Activated naive CD4-positive, alpha-beta T cell treated with anti-CD3 and anti-CD28 coated beads, Interleukin-2, amount 10 ng/mL, durations not matched to agents 7 days and 5 days (primary cell): ENCODE measurements around the gene PARD3B.

ENCODE experiments used
- CTCF ChIA-PET: fragments of 350-600 bp; sonication (Branson Sonifier 250); formaldehyde crosslinking; loops from one replicate; lab custom pipeline; 2021; ENCODE audit warnings: antibody characterized with exemption; lab: Charles Lee
- DNase-seq: peaks from one replicate; pipeline ENCODE4 v3.0.0-alpha.2; 2020
- H3K27ac Mint-ChIP-seq: one replicate; pipeline ENCODE4 v1.8.0; 2021; ENCODE audit warnings: mild to moderate bottlenecking, moderate library complexity, mixed read lengths
- H3K27me3 Mint-ChIP-seq: one replicate; pipeline ENCODE4 v1.8.0; 2021; ENCODE audit warnings: mild to moderate bottlenecking, mixed read lengths
- H3K36me3 Mint-ChIP-seq: one replicate; pipeline ENCODE4 v1.8.0; 2021; ENCODE audit warnings: mixed read lengths
- H3K4me1 Mint-ChIP-seq: one replicate; pipeline ENCODE4 v1.8.0; 2021; ENCODE audit warnings: mixed read lengths
- H3K4me3 Mint-ChIP-seq: one replicate; pipeline ENCODE4 v1.8.0; 2021; ENCODE audit warnings: mild to moderate bottlenecking, moderate library complexity, mixed read lengths
- H3K9me3 Mint-ChIP-seq: one replicate; pipeline ENCODE4 v1.8.0; 2021; ENCODE audit warnings: mixed read lengths

PARD3B gene

GRCh38 chr2:205403244-205403825, 858.1 kb downstream of the PARD3B start:
- CTCF ChIA-PET, result interaction anchor here (1.3 kb wide), 1 partner anchor 17 kb away, joined by 3 read pairs; no protein-coding TSS in a partner anchor
- no peak overlapping the region for H3K27ac Mint-ChIP-seq
- no peaks in the 10 kb centered on the region for H3K9me3 Mint-ChIP-seq
- no peak for DNase-seq
- no peak overlapping the region for H3K4me3 Mint-ChIP-seq
- no peaks in the 10 kb centered on the region for H3K27me3 Mint-ChIP-seq
- H3K4me1 Mint-ChIP-seq, result no peaks in the 10 kb centered on the region
- H3K36me3 Mint-ChIP-seq, result no peaks in the 10 kb centered on the region

- H3K36me3 Mint-ChIP-seq, result no peaks in the 10 kb centered on the region
- no peak overlapping the region for H3K4me3 Mint-ChIP-seq
- no peak for DNase-seq
- no peaks in the 10 kb centered on the region for H3K27me3 Mint-ChIP-seq
- no peaks in the 10 kb centered on the region for H3K4me1 Mint-ChIP-seq
- H3K27ac Mint-ChIP-seq, result no peak overlapping the region
- H3K9me3 Mint-ChIP-seq, result no peaks in the 10 kb centered on the region
- CTCF ChIA-PET, result no interaction called here
These were observed 859.9 kb downstream of the PARD3B start for GRCh38 chr2:205405194-205405593.

- H3K36me3 Mint-ChIP-seq, result no peaks in the 10 kb centered on the region
- H3K9me3 Mint-ChIP-seq, result no peaks in the 10 kb centered on the region
- H3K4me3 Mint-ChIP-seq, result no peak overlapping the region
- CTCF ChIA-PET, result no interaction called here
- no peaks in the 10 kb centered on the region for H3K4me1 Mint-ChIP-seq
- no peaks in the 10 kb centered on the region for H3K27me3 Mint-ChIP-seq
- no peak overlapping the region for H3K27ac Mint-ChIP-seq
- DNase-seq, result no peak
These were observed 860.5 kb downstream of the PARD3B start for GRCh38 chr2:205405752-205406151.

DNA sequence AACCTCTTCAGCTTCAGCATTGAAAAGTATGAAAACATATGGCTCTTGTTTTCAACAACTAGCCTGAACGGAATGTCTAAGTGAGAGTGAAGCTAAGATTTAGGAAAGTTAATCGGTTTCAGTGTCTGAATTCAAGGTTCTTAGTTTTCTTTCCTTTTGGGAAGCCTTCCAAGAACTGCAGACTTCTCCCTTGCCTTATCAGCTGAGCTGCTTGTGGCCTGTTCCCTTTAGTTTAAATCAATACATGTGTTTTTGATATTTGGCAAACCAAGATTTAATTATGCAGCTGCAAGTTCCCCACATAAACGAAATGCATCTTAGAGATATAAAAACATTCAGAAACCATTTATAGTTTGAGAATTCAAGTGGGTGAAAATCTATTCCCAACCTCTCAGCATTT, 862.7 kb downstream of the PARD3B start:
- H3K27ac Mint-ChIP-seq, result no peak overlapping the region
- CTCF ChIA-PET, result no interaction called here
- H3K27me3 Mint-ChIP-seq, result no peaks in the 10 kb centered on the region
- no peaks in the 10 kb centered on the region for H3K9me3 Mint-ChIP-seq
- no peaks in the 10 kb centered on the region for H3K4me1 Mint-ChIP-seq
- no peaks in the 10 kb centered on the region for H3K36me3 Mint-ChIP-seq
- no peak for DNase-seq
- H3K4me3 Mint-ChIP-seq, result no peak overlapping the region

DNA sequence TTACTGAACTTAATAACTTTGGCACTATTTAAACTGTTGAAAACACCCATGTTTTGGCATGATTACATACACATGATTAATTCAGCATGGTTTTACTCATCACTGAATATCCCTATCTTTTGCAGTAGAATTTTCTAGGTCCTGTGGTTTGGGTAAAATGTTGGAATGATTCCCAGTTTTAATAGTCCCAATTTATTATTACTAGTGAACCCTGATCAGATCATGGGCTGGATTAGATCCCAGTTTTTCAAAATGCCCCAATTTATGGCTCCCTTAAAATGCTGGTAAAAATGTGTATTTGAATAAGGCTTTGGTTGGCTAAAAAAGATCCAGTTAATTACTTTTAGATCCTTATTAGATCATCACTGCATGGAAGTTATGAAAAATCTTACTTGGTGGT, 863.4 kb downstream of the PARD3B start:
- H3K27ac Mint-ChIP-seq, result no peak overlapping the region
- no peaks in the 10 kb centered on the region for H3K9me3 Mint-ChIP-seq
- no peak overlapping the region for H3K4me3 Mint-ChIP-seq
- H3K4me1 Mint-ChIP-seq, result no peaks in the 10 kb centered on the region
- DNase-seq, result no peak
- H3K27me3 Mint-ChIP-seq, result no peaks in the 10 kb centered on the region
- H3K36me3 Mint-ChIP-seq, result no peaks in the 10 kb centered on the region
- CTCF ChIA-PET, result no interaction called here

- Mint-ChIP-seq H3K4me1 (no peaks in the 10 kb centered on the region), H3K27ac (no peak overlapping the region), H3K4me3 (no peak overlapping the region), H3K9me3 (no peaks in the 10 kb centered on the region), H3K36me3 (no peaks in the 10 kb centered on the region), H3K27me3 (no peaks in the 10 kb centered on the region)
- no peak for DNase-seq
- CTCF ChIA-PET, result no interaction called here
These were observed 864.1 kb downstream of the PARD3B start for GRCh38 chr2:205409411-205409810.

DNA sequence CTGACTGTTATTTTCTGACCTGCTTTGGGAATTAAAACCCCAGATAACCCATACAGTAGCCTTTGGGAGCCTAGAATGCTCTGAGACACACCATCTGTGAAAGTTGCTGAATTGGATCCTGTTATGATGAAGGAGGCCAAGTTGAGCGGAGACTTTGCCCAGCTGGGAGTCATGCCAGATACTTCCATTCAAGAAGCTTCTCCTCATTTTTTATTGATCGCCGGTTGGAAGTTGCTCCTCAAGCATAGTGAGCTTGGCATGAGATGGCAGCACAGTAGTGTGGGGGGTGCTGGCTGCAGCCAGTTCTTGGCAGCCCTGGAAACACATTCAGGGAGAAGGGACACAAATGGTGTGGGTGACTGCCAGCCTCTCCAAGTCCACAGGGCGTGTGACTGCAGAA, 866.3 kb downstream of the PARD3B start:
- Mint-ChIP-seq H3K27ac (no peak overlapping the region), H3K9me3 (no peaks in the 10 kb centered on the region), H3K36me3 (no peaks in the 10 kb centered on the region), H3K27me3 (no peaks in the 10 kb centered on the region), H3K4me1 (no peaks in the 10 kb centered on the region), H3K4me3 (no peak overlapping the region)
- DNase-seq, result no peak
- CTCF ChIA-PET, result no interaction called here

DNA sequence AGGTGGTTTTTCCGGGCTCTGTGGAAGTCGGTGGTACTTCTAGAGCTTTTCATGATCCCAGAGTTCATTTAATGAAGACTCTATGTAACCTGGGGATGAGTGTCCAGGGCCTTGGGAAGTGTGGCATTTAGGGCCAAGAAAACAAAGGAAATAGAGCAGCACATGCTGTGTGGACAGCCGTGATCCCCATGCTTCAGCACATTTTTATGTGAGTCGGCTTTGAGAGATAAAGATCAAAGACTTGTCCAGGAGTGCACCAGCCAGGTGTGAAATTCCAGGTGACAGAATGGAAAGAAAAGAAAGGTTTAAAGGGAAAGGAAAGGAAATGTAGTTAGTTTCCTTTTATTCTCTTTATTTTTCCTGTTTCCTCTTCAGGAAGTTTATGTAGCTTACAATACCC, 879.1 kb downstream of the PARD3B start:
- Mint-ChIP-seq H3K4me1 (no peaks in the 10 kb centered on the region), H3K27me3 (no peaks in the 10 kb centered on the region), H3K27ac (no peak overlapping the region), H3K9me3 (peaks cover 2% of the 10 kb centered on the region), H3K36me3 (no peaks in the 10 kb centered on the region), H3K4me3 (no peak overlapping the region)
- no peak for DNase-seq
- CTCF ChIA-PET, result no interaction called here

DNA sequence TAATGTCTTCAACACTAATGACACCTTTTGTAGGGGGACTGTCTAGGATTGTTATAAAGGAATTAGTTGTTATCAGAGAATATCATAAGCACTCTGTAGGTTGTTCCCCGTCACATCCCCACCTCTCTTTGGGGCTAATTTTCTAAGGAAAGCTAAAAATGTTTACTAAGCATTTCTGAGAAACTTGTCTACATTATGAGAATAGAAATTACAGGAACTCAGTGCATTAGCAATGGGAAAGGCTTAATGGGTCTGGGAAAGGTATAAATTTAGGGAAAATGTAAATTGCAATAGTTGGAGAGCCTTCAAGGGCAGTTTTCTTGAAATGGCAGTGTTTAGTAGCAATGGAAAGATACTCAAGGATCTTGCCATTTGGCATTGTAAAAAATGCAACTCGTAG, 879.8 kb downstream of the PARD3B start:
- Mint-ChIP-seq H3K4me1 (no peaks in the 10 kb centered on the region), H3K36me3 (no peaks in the 10 kb centered on the region), H3K4me3 (no peak overlapping the region), H3K27ac (no peak overlapping the region), H3K9me3 (peaks cover 2% of the 10 kb centered on the region), H3K27me3 (no peaks in the 10 kb centered on the region)
- no peak for DNase-seq
- CTCF ChIA-PET, result no interaction called here

- Mint-ChIP-seq H3K27ac (no peak overlapping the region), H3K36me3 (no peaks in the 10 kb centered on the region), H3K4me1 (no peaks in the 10 kb centered on the region), H3K27me3 (no peaks in the 10 kb centered on the region), H3K9me3 (no peaks in the 10 kb centered on the region), H3K4me3 (no peak overlapping the region)
- CTCF ChIA-PET, result no interaction called here
- no peak for DNase-seq
These were observed 881.8 kb downstream of the PARD3B start for GRCh38 chr2:205427112-205427511.

DNA sequence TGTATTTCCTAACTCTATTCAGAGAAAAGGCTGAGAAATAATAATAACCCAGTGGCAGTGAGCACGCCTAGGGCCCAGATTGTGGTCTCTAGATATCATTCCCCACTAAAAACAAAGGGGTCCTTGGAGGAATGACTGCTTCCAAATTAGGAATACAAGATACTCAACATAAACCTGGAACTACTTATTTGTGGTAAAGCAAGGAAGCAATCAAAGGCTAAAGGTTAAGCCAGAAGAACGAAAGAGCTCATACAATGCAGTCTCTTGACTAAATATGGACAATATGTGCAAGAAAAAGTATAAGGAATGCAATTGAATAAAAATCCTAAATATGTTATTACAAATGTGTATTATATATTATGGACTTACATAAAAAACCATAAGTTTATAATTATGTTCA, 883.5 kb downstream of the PARD3B start:
- Mint-ChIP-seq H3K9me3 (no peaks in the 10 kb centered on the region), H3K36me3 (no peaks in the 10 kb centered on the region), H3K4me3 (no peak overlapping the region), H3K27me3 (no peaks in the 10 kb centered on the region), H3K4me1 (no peaks in the 10 kb centered on the region), H3K27ac (no peak overlapping the region)
- CTCF ChIA-PET, result no interaction called here
- DNase-seq, result no peak

DNA sequence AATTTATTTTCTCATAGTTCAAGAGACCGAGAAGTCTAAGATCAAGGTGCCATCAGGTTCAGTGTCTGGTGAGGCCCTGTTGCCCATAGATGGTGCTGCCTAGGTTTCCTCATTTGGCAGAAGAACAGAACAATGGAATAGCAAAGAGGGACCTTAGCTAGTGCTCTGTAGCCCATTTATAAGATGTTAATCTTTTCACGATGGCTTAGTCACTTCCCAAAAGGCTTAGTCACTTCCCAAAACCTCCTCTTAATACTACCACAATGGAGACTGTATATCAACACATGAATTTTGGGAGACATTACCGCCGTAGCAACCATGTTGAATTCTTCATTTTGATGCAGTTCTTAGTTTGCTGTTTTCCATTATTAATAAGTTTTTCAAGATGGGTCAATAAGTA, 890.7 kb downstream of the PARD3B start:
- Mint-ChIP-seq H3K4me3 (no peak overlapping the region), H3K9me3 (no peaks in the 10 kb centered on the region), H3K36me3 (no peaks in the 10 kb centered on the region), H3K4me1 (peaks cover 6% of the 10 kb centered on the region), H3K27ac (no peak overlapping the region), H3K27me3 (no peaks in the 10 kb centered on the region)
- CTCF ChIA-PET, result no interaction called here
- no peak for DNase-seq

GRCh38 chr2:205438241-205438640, 893.0 kb downstream of the PARD3B start:
- H3K36me3 Mint-ChIP-seq, result no peaks in the 10 kb centered on the region
- DNase-seq, result no peak
- CTCF ChIA-PET, result interaction anchor here (0.6 kb wide), 1 partner anchor 347 kb away, joined by 3 read pairs; no protein-coding TSS in a partner anchor
- no peak overlapping the region for H3K4me3 Mint-ChIP-seq
- H3K4me1 Mint-ChIP-seq, result peaks cover 6% of the 10 kb centered on the region
- H3K27me3 Mint-ChIP-seq, result no peaks in the 10 kb centered on the region
- no peak overlapping the region for H3K27ac Mint-ChIP-seq
- no peaks in the 10 kb centered on the region for H3K9me3 Mint-ChIP-seq

GRCh38 chr2:205439621-205440020, 894.3 kb downstream of the PARD3B start:
- no peak for DNase-seq
- Mint-ChIP-seq H3K4me3 (no peak overlapping the region), H3K4me1 (peaks cover 6% of the 10 kb centered on the region), H3K27me3 (no peaks in the 10 kb centered on the region), H3K36me3 (no peaks in the 10 kb centered on the region), H3K27ac (no peak overlapping the region), H3K9me3 (peaks cover 2% of the 10 kb centered on the region)
- CTCF ChIA-PET, result no interaction called here

DNA sequence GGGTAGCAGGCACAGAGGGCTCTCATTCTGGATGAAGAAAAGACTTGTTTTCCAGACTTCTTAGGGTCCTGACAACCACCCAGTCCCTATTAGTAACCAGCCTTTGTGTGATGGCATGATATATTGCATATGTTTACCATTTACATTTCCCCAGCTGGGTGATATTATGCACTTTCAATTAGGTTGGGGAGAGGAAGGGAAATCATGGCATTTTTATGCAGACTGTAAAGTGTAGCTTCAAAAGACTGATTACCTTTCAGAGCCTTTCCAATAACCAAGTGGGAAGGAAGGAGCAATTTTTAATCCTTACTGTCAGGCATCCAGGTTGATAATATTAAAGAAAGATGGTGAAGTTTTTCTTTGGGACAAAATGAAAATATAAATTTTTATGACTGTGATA, 896.2 kb downstream of the PARD3B start:
- CTCF ChIA-PET, result no interaction called here
- no peak overlapping the region for H3K27ac Mint-ChIP-seq
- peaks cover 6% of the 10 kb centered on the region for H3K4me1 Mint-ChIP-seq

DNA sequence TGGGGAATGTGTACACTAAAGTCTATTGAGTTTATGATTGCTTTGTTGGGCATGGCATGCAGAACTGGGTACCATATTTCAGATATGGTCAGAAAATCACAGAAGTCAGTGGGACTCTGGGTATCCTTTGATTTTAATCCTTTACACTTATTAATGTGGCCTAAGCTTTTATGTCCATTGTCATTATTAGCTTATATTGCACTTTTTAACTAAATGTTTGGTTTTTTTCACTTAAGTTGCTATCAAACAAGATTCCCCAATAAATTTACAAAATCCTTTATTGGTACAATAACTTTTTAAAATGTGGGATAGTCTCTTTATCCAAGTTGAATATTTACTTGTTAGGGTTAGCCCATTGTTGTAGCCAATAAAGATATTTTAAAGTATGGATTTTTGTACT, 902.9 kb downstream of the PARD3B start:
- DNase-seq, result no peak
- Mint-ChIP-seq H3K27ac (no peak overlapping the region), H3K4me3 (no peak overlapping the region)

More for the DNA sequence above, 896.2 kb downstream of the PARD3B start:
- Mint-ChIP-seq H3K36me3 (no peaks in the 10 kb centered on the region), H3K4me3 (no peak overlapping the region), H3K27me3 (no peaks in the 10 kb centered on the region), H3K9me3 (peaks cover 2% of the 10 kb centered on the region)
- no peak for DNase-seq

More for the DNA sequence above, 902.9 kb downstream of the PARD3B start:
- CTCF ChIA-PET, result no interaction called here
- no peaks in the 10 kb centered on the region for H3K4me1 Mint-ChIP-seq
- H3K9me3 Mint-ChIP-seq, result peaks cover 2% of the 10 kb centered on the region
- no peaks in the 10 kb centered on the region for H3K36me3 Mint-ChIP-seq
- no peaks in the 10 kb centered on the region for H3K27me3 Mint-ChIP-seq
